ENCODE data around the gene EPRS1. TPM values are rescaled to one million over a fixed set of nuclear protein-coding genes. Genes with fewer than 3 reads are reported as not detected.

The EPRS1 gene
- total RNA-seq, 1 donor from 2014 or later, result 99.6 TPM

DNA sequence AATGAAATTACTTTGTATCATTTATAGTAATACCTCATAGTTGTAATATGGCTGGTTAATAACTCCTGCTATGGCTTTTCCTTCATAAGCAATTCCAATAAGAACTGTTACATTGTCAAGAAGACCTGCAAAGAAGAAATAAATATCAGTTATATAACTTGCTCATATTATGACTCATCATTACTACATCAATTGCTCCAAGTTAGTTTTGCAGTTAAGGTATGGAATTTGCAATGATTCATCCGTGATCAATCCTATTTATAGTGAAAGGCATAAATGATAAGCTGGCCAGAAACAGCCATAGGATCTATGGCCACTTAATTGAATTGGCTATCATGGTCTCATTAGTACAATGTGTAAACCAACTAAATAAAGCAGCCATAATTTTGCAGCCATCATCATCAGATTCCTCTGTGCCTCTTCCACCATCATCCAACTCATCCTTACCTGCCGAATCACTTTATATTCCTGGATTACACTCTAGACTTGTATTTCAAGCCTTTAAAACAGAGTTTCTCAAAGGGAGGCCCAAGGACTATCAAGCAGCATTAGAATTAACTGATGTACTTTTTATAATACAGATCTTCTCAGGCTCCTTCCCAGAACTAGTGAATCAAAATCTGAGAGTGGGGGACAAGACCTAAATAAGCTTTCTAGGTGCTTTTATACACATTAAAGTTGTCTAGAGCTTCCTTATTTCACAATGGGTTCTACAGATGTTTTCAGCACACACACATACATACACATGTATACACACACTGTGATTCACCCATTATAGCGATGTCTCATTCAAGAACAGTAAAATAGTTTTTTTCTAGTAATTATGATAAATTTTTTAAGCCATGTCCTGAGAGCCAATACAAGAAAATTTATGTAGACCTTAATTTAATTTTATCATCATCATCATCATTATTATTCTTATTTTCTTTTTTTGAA, 21.2 kb upstream of the EPRS1 start:
- no peaks in the 10 kb centered on the region for H3K9me3 Mint-ChIP-seq
- H3K27ac Mint-ChIP-seq, result no peak overlapping the region
- H3K27me3 Mint-ChIP-seq, result no peaks in the 10 kb centered on the region
- no peaks in the 10 kb centered on the region for H3K4me1 Mint-ChIP-seq (ENCODE audit: unreplicated experiment)
- no peak overlapping the region for H3K4me3 Mint-ChIP-seq
- TF ChIP-seq, protein P1, sequence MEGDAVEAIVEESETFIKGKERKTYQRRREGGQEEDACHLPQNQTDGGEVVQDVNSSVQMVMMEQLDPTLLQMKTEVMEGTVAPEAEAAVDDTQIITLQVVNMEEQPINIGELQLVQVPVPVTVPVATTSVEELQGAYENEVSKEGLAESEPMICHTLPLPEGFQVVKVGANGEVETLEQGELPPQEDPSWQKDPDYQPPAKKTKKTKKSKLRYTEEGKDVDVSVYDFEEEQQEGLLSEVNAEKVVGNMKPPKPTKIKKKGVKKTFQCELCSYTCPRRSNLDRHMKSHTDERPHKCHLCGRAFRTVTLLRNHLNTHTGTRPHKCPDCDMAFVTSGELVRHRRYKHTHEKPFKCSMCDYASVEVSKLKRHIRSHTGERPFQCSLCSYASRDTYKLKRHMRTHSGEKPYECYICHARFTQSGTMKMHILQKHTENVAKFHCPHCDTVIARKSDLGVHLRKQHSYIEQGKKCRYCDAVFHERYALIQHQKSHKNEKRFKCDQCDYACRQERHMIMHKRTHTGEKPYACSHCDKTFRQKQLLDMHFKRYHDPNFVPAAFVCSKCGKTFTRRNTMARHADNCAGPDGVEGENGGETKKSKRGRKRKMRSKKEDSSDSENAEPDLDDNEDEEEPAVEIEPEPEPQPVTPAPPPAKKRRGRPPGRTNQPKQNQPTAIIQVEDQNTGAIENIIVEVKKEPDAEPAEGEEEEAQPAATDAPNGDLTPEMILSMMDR (conservative IDR thresholded peaks at IDR 0.05), result no peak
- peaks cover 27% of the 10 kb centered on the region for H3K36me3 Mint-ChIP-seq
- DNase-seq (ENCODE audit: extremely low spot score, unreplicated experiment), result no peak

DNA sequence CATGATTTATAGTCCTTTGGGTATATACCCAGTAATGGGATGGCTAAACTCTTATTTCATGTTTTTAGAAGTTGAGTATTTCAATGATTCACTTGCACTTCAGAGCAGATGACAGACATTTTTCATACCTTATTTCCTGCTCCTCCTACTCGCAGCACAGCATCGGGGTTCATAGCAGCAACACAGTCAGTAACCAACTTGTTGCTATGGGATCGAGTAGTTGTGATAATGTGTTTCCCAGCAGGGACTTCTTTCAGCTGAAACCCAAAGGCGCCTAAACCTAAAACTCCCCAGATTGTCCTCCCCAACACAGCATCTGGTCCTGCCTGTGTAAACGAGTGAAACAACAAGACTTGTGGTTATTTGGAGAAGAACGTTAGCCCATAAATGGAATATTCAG, 16.3 kb upstream of the EPRS1 start:
- DNase-seq (ENCODE audit: extremely low spot score, unreplicated experiment), result no peak
- H3K4me3 Mint-ChIP-seq, result no peak overlapping the region

DNA sequence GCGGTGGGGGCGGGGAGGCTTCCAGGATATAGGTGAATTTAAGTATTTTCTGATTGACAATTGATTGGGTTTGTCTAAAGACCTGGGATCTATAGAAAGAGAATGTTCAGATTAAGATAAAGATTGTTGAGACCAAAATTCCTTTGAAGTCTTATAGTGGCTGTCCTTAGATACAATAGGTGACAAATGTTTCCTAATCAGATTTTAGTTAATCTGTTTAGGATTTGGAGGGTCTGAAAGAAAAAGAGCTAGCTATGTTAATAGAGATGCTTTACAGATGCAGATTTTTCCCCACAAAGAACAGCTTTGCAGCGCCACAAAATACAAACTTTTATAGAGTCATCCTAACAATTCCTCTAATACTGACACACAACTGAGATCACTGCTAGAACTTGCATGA, 14.6 kb upstream of the EPRS1 start:
- TF ChIP-seq, protein P1 (conservative IDR thresholded peaks at IDR 0.05), result no peak
- peaks cover 29% of the 10 kb centered on the region for H3K36me3 Mint-ChIP-seq
- H3K27me3 Mint-ChIP-seq, result no peaks in the 10 kb centered on the region
- no peaks in the 10 kb centered on the region for H3K9me3 Mint-ChIP-seq
- no peak overlapping the region for H3K4me3 Mint-ChIP-seq
- no peaks in the 10 kb centered on the region for H3K4me1 Mint-ChIP-seq (ENCODE audit: unreplicated experiment)
- H3K27ac Mint-ChIP-seq, result no peak overlapping the region
- no peak for DNase-seq (ENCODE audit: extremely low spot score, unreplicated experiment)

More for the DNA sequence above, 16.3 kb upstream of the EPRS1 start:
- no peaks in the 10 kb centered on the region for H3K4me1 Mint-ChIP-seq (ENCODE audit: unreplicated experiment)
- H3K27me3 Mint-ChIP-seq, result no peaks in the 10 kb centered on the region
- peaks cover 25% of the 10 kb centered on the region for H3K36me3 Mint-ChIP-seq
- TF ChIP-seq, protein P1 (conservative IDR thresholded peaks at IDR 0.05), result no peak
- no peaks in the 10 kb centered on the region for H3K9me3 Mint-ChIP-seq
- no peak overlapping the region for H3K27ac Mint-ChIP-seq

DNA sequence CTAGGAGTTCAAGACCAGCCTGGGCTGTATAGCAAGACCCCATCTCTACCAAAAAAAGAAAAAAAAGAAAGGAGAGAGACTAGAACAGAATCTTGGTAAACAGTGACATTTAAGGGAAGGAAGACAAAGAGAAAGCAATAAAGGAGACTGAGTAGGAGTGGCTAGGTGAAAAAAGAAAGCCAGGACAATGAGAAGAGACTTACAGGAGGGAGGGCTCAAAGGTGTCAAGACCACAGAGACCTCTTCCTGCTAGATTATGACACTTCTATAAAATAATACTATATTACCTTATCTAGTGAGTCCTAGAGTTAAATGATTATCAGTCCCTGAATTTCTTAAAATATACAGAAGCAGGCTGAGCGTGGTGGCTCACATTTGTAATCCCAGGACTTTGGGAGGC, 10.1 kb upstream of the EPRS1 start:
- H3K4me3 Mint-ChIP-seq, result no peak overlapping the region
- H3K27ac Mint-ChIP-seq, result no peak overlapping the region
- TF ChIP-seq, protein P1 (conservative IDR thresholded peaks at IDR 0.05), result no peak
- no peaks in the 10 kb centered on the region for H3K27me3 Mint-ChIP-seq
- no peaks in the 10 kb centered on the region for H3K9me3 Mint-ChIP-seq
- DNase-seq (ENCODE audit: extremely low spot score, unreplicated experiment), result no peak
- H3K36me3 Mint-ChIP-seq, result peaks cover 11% of the 10 kb centered on the region
- no peaks in the 10 kb centered on the region for H3K4me1 Mint-ChIP-seq (ENCODE audit: unreplicated experiment)

DNA sequence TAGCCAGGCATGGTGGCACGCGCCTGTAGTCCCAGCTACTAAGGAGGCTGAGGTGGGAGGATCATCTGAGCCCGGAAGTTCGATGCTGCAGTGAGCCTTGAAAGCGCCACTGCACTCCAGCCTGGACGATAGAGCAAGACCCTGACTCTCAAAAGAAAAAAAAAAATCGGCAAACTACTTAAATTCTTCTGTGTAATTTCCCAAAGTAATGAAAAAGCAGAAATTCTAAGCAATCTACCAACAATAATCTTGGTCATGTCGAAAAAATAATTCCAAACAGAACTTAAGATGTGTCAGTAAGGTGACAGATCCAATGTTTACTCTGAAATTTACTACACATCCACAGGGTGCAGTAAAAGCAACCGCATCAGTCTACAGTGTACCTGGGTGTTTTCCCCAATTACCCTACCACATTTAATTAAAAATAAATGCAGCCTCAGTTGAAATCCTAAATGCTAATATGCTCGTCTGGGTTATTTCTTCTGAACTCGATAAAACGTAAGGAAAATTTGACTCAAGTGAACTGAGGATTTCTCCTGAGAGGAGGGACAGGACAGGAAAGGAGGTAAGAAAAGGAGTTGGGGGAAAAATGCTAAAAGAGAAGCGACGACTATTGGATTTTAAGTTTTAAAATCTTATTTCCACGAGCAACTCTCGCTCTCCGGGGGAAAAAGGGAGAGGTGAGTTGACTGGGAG, 801 bp downstream of the EPRS1 start:
- Mint-ChIP-seq H3K4me1 (ENCODE audit: unreplicated experiment) (peaks cover 14% of the 10 kb centered on the region), H3K9me3 (no peaks in the 10 kb centered on the region), H3K36me3 (peaks cover 5% of the 10 kb centered on the region), H3K27ac (peak overlapping the region; percentile 96), H3K27me3 (no peaks in the 10 kb centered on the region), H3K4me3 (peak overlapping the region; percentile 94)
- TF ChIP-seq, protein P1 (conservative IDR thresholded peaks at IDR 0.05), result no peak
- no peak for DNase-seq (ENCODE audit: extremely low spot score, unreplicated experiment)

Measured in type B pancreatic cell (in vitro differentiated cells).